Adrenal gland (tissue), 12 donors: ENCODE results near the gene SYT5. TPM values are rescaled to one million over a fixed set of nuclear protein-coding genes. Genes with fewer than 3 reads are reported as not detected.

Source experiments
- DNase-seq, 7 donors: peaks; one replicate each; pipeline ENCODE4 v3.0.0-alpha.2; 2019 to 2020
- H3K27ac ChIP-seq, 5 donors: fragments of 200-600 bp; sonication (generic) in 4 of 5; 1 replicate in 3 of 5; 2 replicates in 2 of 5; pipeline versions ENCODE4 v1.5.1 to v1.8.0; 2016 to 2020; ENCODE audit warnings: mild to moderate bottlenecking in 1 of 5
- H3K27me3 ChIP-seq: fragments of 200-600 bp; 2 replicates; pipeline ENCODE4 v1.8.0; 2021
- H3K36me3 ChIP-seq, 2 donors: fragments of 200-600 bp; replicated peaks in 1 of 2; 1 replicate in 1 of 2; 2 replicates in 1 of 2; pipeline versions ENCODE4 v1.5.1 to v1.8.0; 2018 to 2022
- H3K4me1 ChIP-seq, 2 donors: fragments of 200-600 bp; replicated peaks in 1 of 2; 1 replicate in 1 of 2; 2 replicates in 1 of 2; pipeline versions ENCODE4 v1.5.1 to v1.8.0; 2018 to 2021
- H3K4me3 ChIP-seq, 4 donors: fragments of 200-600 bp; sonication (generic) in 3 of 4; one replicate each; pipeline ENCODE4 v1.5.1; 2016 to 2018
- H3K9me3 ChIP-seq, 3 donors: fragments of 200-600 bp; sonication (generic) in 1 of 3; replicated peaks in 1 of 3; 1 replicate in 2 of 3; 2 replicates in 1 of 3; pipeline versions ENCODE4 v1.5.1 to v1.8.0; 2016 to 2021
- CTCF ChIP-seq, 6 experiments: fragments of 450-650 bp in 4 of 6; fragments of 200-600 bp in 2 of 6; sonication (generic) in 1 of 6; IDR thresholded peaks; 1 replicate in 5 of 6; 2 replicates in 1 of 6; pipeline versions ENCODE4 v1.5.1 to v1.8.0; 2016 to 2021; ENCODE audit warnings: antibody characterized with exemption in 6 of 6, mild to moderate bottlenecking in 2 of 6, moderate library complexity in 1 of 6
- POLR2A ChIP-seq, 2 donors: fragments of 450-650 bp; IDR thresholded peaks; one replicate each; pipeline ENCODE4 v1.6.1; 2017; ENCODE audit warnings: antibody characterized with exemption in 2 of 2, mild to moderate bottlenecking in 2 of 2, moderate library complexity in 1 of 2
- WGBS, 4 donors: extraction: QIAGEN DNeasy Blood & Tissue Kit in 2 of 4; methylation state at CpG; one replicate each; pipeline versions ENCODE4 v1.1.5 to v1.1.7; 2013 to 2017; 5-methylcytosine and 5-hydroxymethylcytosine counted together
- intact Hi-C, 2 donors: fragments of 100-400 bp; cut with DNase I; formaldehyde crosslinking; loops; one replicate each; pipeline versions ENCODE4 v1.14.1 to v1.15.0; 2022 to 2023
- polyA plus RNA-seq, 3 donors: library from polyadenylated mRNA; stranded (reverse); fragments of 200-250 nt in 2 of 3; fragments of 350-450 nt in 1 of 3; fragmentation: Illumina TruSeq in 1 of 3; extraction: RNeasy Lipid Tissue Mini Kit (QIAGEN cat#74804) in 1 of 3; gene quantifications; one replicate each; pipeline ENCODE4 v1.2.3, GENCODE V29; 2013 to 2014
- total RNA-seq, 9 donors: library from RNA; depleted of rRNA in 4 of 9; stranded (reverse); fragments of >200 nt in 4 of 9; fragments of 120-200 nt in 1 of 9; fragmentation: NEBNext Ultra II Directional in 1 of 9; extraction: Animal tissue kit (Norgen Biotek cat#: 25700) in 1 of 9; gene quantifications; one replicate each; pipeline versions ENCODE4 v1.1.0 to v1.2.4, GENCODE V29; 2013 to 2023
- donor health status: healthy with polysubstance abuse.
- donor health status: Bipolar disorder and iron deficiency.
- donor health status: DM: yes; HTN: yes; CAD: no.
- donor health status: DM: no; HTN: no; CAD: no.
- donor health status: DM: no; HTN: no; CAD: no.
- donor health status: DM: yes; HTN: yes; CAD: no.

SYT5 gene
- total and polyA plus RNA-seq, 12 donors: 0.07 to 52.0 (median 10.6) TPM; not detected in 3

GRCh38 chr19:55188625-55189024, 8.5 kb upstream of the SYT5 start:
- Histone ChIP-seq H3K27me3 (no peaks in the 10 kb centered on the region), H3K4me1 (no peaks in the 10 kb centered on the region)

GRCh38 chr19:55186080-55186479, 6.0 kb upstream of the SYT5 start:
- no peak overlapping the region for H3K27ac ChIP-seq
- TF ChIP-seq POLR2A (IDR thresholded peaks at IDR 0.05) (no peak), CTCF (IDR thresholded peaks at IDR 0.05) (no peak)
- no peaks in the 10 kb centered on the region for H3K4me1 ChIP-seq
- no peaks in the 10 kb centered on the region for H3K36me3 ChIP-seq
- intact Hi-C loops: no loop called here
- no peak for DNase-seq
- H3K27me3 ChIP-seq: no peaks in the 10 kb centered on the region
- no peaks in the 10 kb centered on the region for H3K9me3 ChIP-seq
- WGBS, 4 donors: 76 to 89% (median 85%) methylated on average over 2 to 12 of the region's 12 CpGs
- H3K4me3 ChIP-seq: no peak overlapping the region

More at GRCh38 chr19:55188625-55189024, 8.5 kb upstream of the SYT5 start:
- DNase-seq: no peak
- Histone ChIP-seq H3K9me3 (no peaks in the 10 kb centered on the region), H3K4me3 (no peak overlapping the region), H3K36me3 (no peaks in the 10 kb centered on the region), H3K27ac (peak overlapping the region in 1 of 5 donors; percentile 67)
- intact Hi-C loops: no loop called here
- 54 to 67% (median 61%) methylated on average over 8 of the region's 8 CpGs for WGBS, 4 donors
- TF ChIP-seq POLR2A (IDR thresholded peaks at IDR 0.05): no peak
- no peak for TF ChIP-seq CTCF (IDR thresholded peaks at IDR 0.05)

- H3K4me1 ChIP-seq: peaks cover 5 to 15% of the 10 kb centered on the region in 2 donors
- no peaks in the 10 kb centered on the region for H3K36me3 ChIP-seq
- TF ChIP-seq POLR2A (IDR thresholded peaks at IDR 0.05) (no peak), CTCF (IDR thresholded peaks at IDR 0.05) (no peak)
- DNase-seq: no peak
- intact Hi-C loops: no loop called here
- 82 to 85% (median 84%) methylated on average over 18 to 20 of the region's 20 CpGs for WGBS, 4 donors
- peaks cover 17% of the 10 kb centered on the region for H3K27me3 ChIP-seq
- no peaks in the 10 kb centered on the region for H3K9me3 ChIP-seq
- H3K4me3 ChIP-seq: no peak overlapping the region
- H3K27ac ChIP-seq: no peak overlapping the region
These were observed 1.7 kb upstream of the SYT5 start for GRCh38 chr19:55181740-55182139.

- H3K36me3 ChIP-seq: no peaks in the 10 kb centered on the region
- H3K27ac ChIP-seq: peak overlapping the region in 1 of 5 donors; percentile 56
- peaks cover 5 to 15% of the 10 kb centered on the region in 2 donors for H3K4me1 ChIP-seq
- H3K9me3 ChIP-seq: no peaks in the 10 kb centered on the region
- DNase-seq: peak; percentile 73 to 95 (median 83)
- no peak for TF ChIP-seq CTCF (IDR thresholded peaks at IDR 0.05)
- peak in 1 of 2 donors; percentile 16 for TF ChIP-seq POLR2A (IDR thresholded peaks at IDR 0.05)
- 3 to 7% (median 4%) methylated on average over 32 to 61 of the region's 61 CpGs for WGBS, 4 donors
- H3K4me3 ChIP-seq: peak overlapping the region in 1 of 4 donors; percentile 40
- H3K27me3 ChIP-seq: peaks cover 42% of the 10 kb centered on the region
- intact Hi-C loops: no loop called here
These were observed 1.1 kb downstream of the SYT5 start for GRCh38 chr19:55178781-55179599.
